HUES64 (cell line): ENCODE measurements around the gene DMAC2L.

Experiments
- H3K27ac ChIP-seq: 2 replicates; pipeline ENCODE4 v1.7.0; 2013; ENCODE audit warnings: low read depth, low read length, inconsistent platforms
- H3K27me3 ChIP-seq: 2 replicates; pipeline ENCODE4 v1.6.1; 2013; ENCODE audit warnings: mild to moderate bottlenecking, low read length; ENCODE audit not compliant: insufficient read depth
- H3K36me3 ChIP-seq: 2 replicates; pipeline ENCODE4 v1.6.1; 2013; ENCODE audit warnings: mild to moderate bottlenecking, low read length; ENCODE audit not compliant: insufficient read depth
- H3K4me1 ChIP-seq: 2 replicates; pipeline ENCODE4 v1.6.1; 2013; ENCODE audit warnings: mild to moderate bottlenecking, low read length, moderate library complexity; ENCODE audit not compliant: insufficient read depth
- H3K4me3 ChIP-seq: 2 replicates; pipeline ENCODE4 v1.5.1; 2013; ENCODE audit warnings: mild to moderate bottlenecking, low read length, moderate library complexity
- H3K9ac ChIP-seq: 2 replicates; pipeline ENCODE4 v1.6.1; 2013; ENCODE audit warnings: mild to moderate bottlenecking, low read depth, low read length
- H3K9me3 ChIP-seq: 2 replicates; pipeline ENCODE4 v1.6.1; 2013; ENCODE audit warnings: low read depth, low read length; ENCODE audit not compliant: insufficient read depth
- WGBS: fragments of 150-250, 120-280 bp; methylation state at CpG from one replicate; pipeline ENCODE4 v1.1.7; 2013; ENCODE audit warnings: missing lambda C conversion rate; 5-methylcytosine and 5-hydroxymethylcytosine counted together

Gene DMAC2L

GRCh38 chr14:50342221-50343078 is 30.3 kb downstream of the DMAC2L start:
- 39% methylated on average over 7 of the region's 8 CpGs for WGBS
- H3K27me3 ChIP-seq = no peaks in the 10 kb centered on the region
- H3K9ac ChIP-seq = no peak overlapping the region
- no peak overlapping the region for H3K27ac ChIP-seq
- no peaks in the 10 kb centered on the region for H3K36me3 ChIP-seq
- peaks cover 12% of the 10 kb centered on the region; the same call in 1 of the 2 replicates for H3K4me1 ChIP-seq
- no peaks in the 10 kb centered on the region for H3K9me3 ChIP-seq
- H3K4me3 ChIP-seq = no peak overlapping the region

GRCh38 chr14:50343434-50343833 is 31.3 kb downstream of the DMAC2L start:
- Histone ChIP-seq H3K27me3 (no peaks in the 10 kb centered on the region), H3K27ac (no peak overlapping the region), H3K36me3 (no peaks in the 10 kb centered on the region), H3K9ac (no peak overlapping the region), H3K4me1 (peaks cover 12% of the 10 kb centered on the region; the same call in 1 of the 2 replicates), H3K9me3 (no peaks in the 10 kb centered on the region), H3K4me3 (no peak overlapping the region)
- WGBS = no CpG with 5 or more reads among the region's 1 CpG

- 90% methylated on average over 7 of the region's 7 CpGs for WGBS
- Histone ChIP-seq H3K27me3 (no peaks in the 10 kb centered on the region), H3K9ac (no peak overlapping the region), H3K27ac (no peak overlapping the region), H3K4me3 (no peak overlapping the region), H3K36me3 (no peaks in the 10 kb centered on the region), H3K9me3 (no peaks in the 10 kb centered on the region), H3K4me1 (peaks cover 12% of the 10 kb centered on the region; the same call in 1 of the 2 replicates)
These were observed 32.1 kb downstream of the DMAC2L start for GRCh38 chr14:50344116-50344775.

- no peaks in the 10 kb centered on the region for H3K27me3 ChIP-seq
These were observed 32.9 kb downstream of the DMAC2L start for GRCh38 chr14:50344876-50345563.

GRCh38 chr14:50345846-50346422 is 33.8 kb downstream of the DMAC2L start:
- WGBS = 73% methylated on average over 6 of the region's 6 CpGs
- no peak overlapping the region for H3K4me3 ChIP-seq
- H3K36me3 ChIP-seq = no peaks in the 10 kb centered on the region
- no peaks in the 10 kb centered on the region for H3K27me3 ChIP-seq
- no peak overlapping the region for H3K27ac ChIP-seq
- H3K4me1 ChIP-seq = peaks cover 12% of the 10 kb centered on the region; the same call in 1 of the 2 replicates
- H3K9me3 ChIP-seq = no peaks in the 10 kb centered on the region
- no peak overlapping the region for H3K9ac ChIP-seq

More at GRCh38 chr14:50344876-50345563, 32.9 kb downstream of the DMAC2L start:
- Histone ChIP-seq H3K36me3 (no peaks in the 10 kb centered on the region), H3K4me1 (peaks cover 12% of the 10 kb centered on the region; the same call in 1 of the 2 replicates), H3K9ac (no peak overlapping the region), H3K4me3 (no peak overlapping the region), H3K9me3 (no peaks in the 10 kb centered on the region), H3K27ac (no peak overlapping the region)
- 86% methylated on average over 4 of the region's 4 CpGs for WGBS

GRCh38 chr14:50347521-50347920 is 35.4 kb downstream of the DMAC2L start:
- Histone ChIP-seq H3K27me3 (no peaks in the 10 kb centered on the region), H3K4me1 (peaks cover 12% of the 10 kb centered on the region; the same call in 1 of the 2 replicates), H3K9ac (no peak overlapping the region), H3K27ac (no peak overlapping the region), H3K9me3 (no peaks in the 10 kb centered on the region), H3K36me3 (no peaks in the 10 kb centered on the region), H3K4me3 (no peak overlapping the region)
- whole genome bisulfite sequencing = 61% methylated on average over 1 of the region's 1 CpG

GRCh38 chr14:50348933-50349332 is 36.8 kb downstream of the DMAC2L start:
- Histone ChIP-seq H3K9me3 (no peaks in the 10 kb centered on the region), H3K27me3 (no peaks in the 10 kb centered on the region), H3K4me1 (0 out of 2 replicates have a peak, but pooled peaks cover 4% of the 10 kb centered on the region), H3K36me3 (no peaks in the 10 kb centered on the region), H3K4me3 (no peak overlapping the region), H3K9ac (no peak overlapping the region), H3K27ac (no peak overlapping the region)

GRCh38 chr14:50350975-50351374 is 38.9 kb downstream of the DMAC2L start:
- Histone ChIP-seq H3K4me3 (no peak overlapping the region), H3K9me3 (no peaks in the 10 kb centered on the region), H3K27me3 (no peaks in the 10 kb centered on the region), H3K27ac (no peak overlapping the region), H3K4me1 (0 out of 2 replicates have a peak, but pooled peaks cover 4% of the 10 kb centered on the region), H3K9ac (no peak overlapping the region), H3K36me3 (no peaks in the 10 kb centered on the region)
- 87% methylated on average over 2 of the region's 2 CpGs for WGBS

GRCh38 chr14:50352584-50352983 is 40.5 kb downstream of the DMAC2L start:
- Histone ChIP-seq H3K27me3 (no peaks in the 10 kb centered on the region), H3K4me1 (no peaks in the 10 kb centered on the region), H3K4me3 (no peak overlapping the region), H3K9me3 (no peaks in the 10 kb centered on the region), H3K9ac (no peak overlapping the region), H3K27ac (no peak overlapping the region), H3K36me3 (no peaks in the 10 kb centered on the region)
- WGBS = 88% methylated on average over 4 of the region's 4 CpGs

GRCh38 chr14:50353126-50353525 is 41.0 kb downstream of the DMAC2L start:
- H3K36me3 ChIP-seq = no peaks in the 10 kb centered on the region
- no peak overlapping the region for H3K9ac ChIP-seq
- H3K9me3 ChIP-seq = no peaks in the 10 kb centered on the region
- WGBS = 85% methylated on average over 4 of the region's 4 CpGs
- no peak overlapping the region for H3K4me3 ChIP-seq
- H3K27ac ChIP-seq = no peak overlapping the region
- no peaks in the 10 kb centered on the region for H3K27me3 ChIP-seq
- H3K4me1 ChIP-seq = no peaks in the 10 kb centered on the region
